A549 treated with Hydrocortisone at 1 μM for 4 hours (cell line): ENCODE results near the gene PDE10A. TPM values are rescaled to one million over a fixed set of nuclear protein-coding genes. Genes with fewer than 3 reads are reported as not detected.

Source experiments
- total RNA-seq: library from RNA; stranded (reverse); fragments of 200-300 nt; extraction: Qiagen RNA extraction; gene quantifications from 5 replicates; pipeline ENCODE4 v1.2.3, GENCODE V29; 2022

The PDE10A gene
- 22.9 to 29.3 TPM (median 26.3 TPM) in 5 replicates for total RNA-seq

GRCh38 chr6:165662749-165663376 lies at the start of gene PDE10A:
Gene PDE10A (minus strand): TSS chr6:165663241. CDS start chr6:165662811, 430 bp downstream.

GRCh38 chr6:165308926-165309731 lies 353.9 kb downstream of the PDE10A start, which contains the start of gene C6orf118:
Gene C6orf118 (minus strand): TSS chr6:165309605. CDS start chr6:165309586, 19 bp downstream.

